NCI-H1105 (cell line): Measurements from ENCODE around the gene TMCO4.
"Not testable (repeated sequence)": the region's sequence is repeated elsewhere in the genome, so short reads cannot be mapped to it uniquely, and the experiment has no call there.

ENCODE experiments used
- DNase-seq: peaks from one replicate; lab custom pipeline; 2025; lab: John Stamatoyannopoulos, UW

The TMCO4 gene

GRCh38 chr1:19637606-19638005 is 162.1 kb downstream of the TMCO4 start:
- DNase-seq, result no peak

- DNase-seq, result not testable (repeated sequence)
These were observed 163.0 kb downstream of the TMCO4 start for GRCh38 chr1:19636749-19637148.

GRCh38 chr1:19636065-19636464 is 163.7 kb downstream of the TMCO4 start:
- DNase-seq, result no peak

GRCh38 chr1:19635646-19636045 is 164.1 kb downstream of the TMCO4 start:
- DNase-seq, result no peak

GRCh38 chr1:19635064-19635463 is 164.7 kb downstream of the TMCO4 start:
- not testable (repeated sequence) for DNase-seq

- no peak for DNase-seq
These were observed 166.6 kb downstream of the TMCO4 start for GRCh38 chr1:19633106-19633505.
